HG03159 (cell line): ENCODE results near the gene ZDHHC14.
A peak's percentile ranks its signal among the peaks of the same experiment; 100 is the strongest.
"Not testable (repeated sequence)": the region's sequence is repeated elsewhere in the genome, so short reads cannot be mapped to it uniquely, and the experiment has no call there.

Experiments used
- ATAC-seq: cut with Tn5 transposase; IDR thresholded peaks from one replicate; pipeline ENCODE4 v1.9.1; 2021; ENCODE audit warnings: mild to moderate bottlenecking, moderate library complexity; ENCODE audit not compliant: unreplicated experiment

Gene ZDHHC14

GRCh38 chr6:157380779-157381561 lies at the start of gene ZDHHC14:
ZDHHC14 (plus strand) TSS chr6:157381190.
- ATAC-seq = peak; percentile 75

- no peak for ATAC-seq
Observed at GRCh38 chr6:157332813-157333212, 48.2 kb upstream of the ZDHHC14 start.

GRCh38 chr6:157333537-157333936 lies 47.5 kb upstream of the ZDHHC14 start:
- no peak for ATAC-seq

GRCh38 chr6:157333956-157334355 lies 47.0 kb upstream of the ZDHHC14 start:
- no peak for ATAC-seq

GRCh38 chr6:157335829-157336228 lies 45.2 kb upstream of the ZDHHC14 start:
- no peak for ATAC-seq

GRCh38 chr6:157337276-157337675 lies 43.7 kb upstream of the ZDHHC14 start:
- not testable (repeated sequence) for ATAC-seq

- ATAC-seq = no peak
Observed at GRCh38 chr6:157337751-157338150, 43.2 kb upstream of the ZDHHC14 start.

GRCh38 chr6:157339432-157339831 lies 41.6 kb upstream of the ZDHHC14 start:
- no peak for ATAC-seq

GRCh38 chr6:157343732-157344131 lies 37.3 kb upstream of the ZDHHC14 start:
- ATAC-seq = no peak

GRCh38 chr6:157346373-157346772 lies 34.6 kb upstream of the ZDHHC14 start:
- ATAC-seq = no peak

GRCh38 chr6:157358287-157358686 lies 22.7 kb upstream of the ZDHHC14 start:
- ATAC-seq = no peak

- no peak for ATAC-seq
Observed at GRCh38 chr6:157361886-157362285, 19.1 kb upstream of the ZDHHC14 start.

GRCh38 chr6:157364705-157365104 lies 16.3 kb upstream of the ZDHHC14 start:
- ATAC-seq = no peak

GRCh38 chr6:157366648-157367047 lies 14.3 kb upstream of the ZDHHC14 start:
- no peak for ATAC-seq

- ATAC-seq = no peak
Observed at GRCh38 chr6:157368359-157369049, 12.5 kb upstream of the ZDHHC14 start.

- no peak for ATAC-seq
Observed at GRCh38 chr6:157370755-157371154, 10.2 kb upstream of the ZDHHC14 start.

- ATAC-seq = no peak
Observed at GRCh38 chr6:157372501-157373280, 8.3 kb upstream of the ZDHHC14 start.

GRCh38 chr6:157374889-157375443 lies 6.0 kb upstream of the ZDHHC14 start:
- no peak for ATAC-seq

GRCh38 chr6:157376241-157376640 lies 4.7 kb upstream of the ZDHHC14 start:
- ATAC-seq = no peak

- ATAC-seq = no peak
Observed at GRCh38 chr6:157376706-157377230, 4.2 kb upstream of the ZDHHC14 start.
